Suppressor macrophage (primary cell): ENCODE data around the gene ARHGEF28.

Experiments
- DNase-seq, 4 experiments: peaks; one replicate each; pipeline ENCODE4 v3.0.0-alpha.2; 2020 to 2022

The ARHGEF28 gene

GRCh38 chr5:73865315-73865714 is 239.3 kb downstream of the ARHGEF28 start:
- DNase-seq = no peak

DNA sequence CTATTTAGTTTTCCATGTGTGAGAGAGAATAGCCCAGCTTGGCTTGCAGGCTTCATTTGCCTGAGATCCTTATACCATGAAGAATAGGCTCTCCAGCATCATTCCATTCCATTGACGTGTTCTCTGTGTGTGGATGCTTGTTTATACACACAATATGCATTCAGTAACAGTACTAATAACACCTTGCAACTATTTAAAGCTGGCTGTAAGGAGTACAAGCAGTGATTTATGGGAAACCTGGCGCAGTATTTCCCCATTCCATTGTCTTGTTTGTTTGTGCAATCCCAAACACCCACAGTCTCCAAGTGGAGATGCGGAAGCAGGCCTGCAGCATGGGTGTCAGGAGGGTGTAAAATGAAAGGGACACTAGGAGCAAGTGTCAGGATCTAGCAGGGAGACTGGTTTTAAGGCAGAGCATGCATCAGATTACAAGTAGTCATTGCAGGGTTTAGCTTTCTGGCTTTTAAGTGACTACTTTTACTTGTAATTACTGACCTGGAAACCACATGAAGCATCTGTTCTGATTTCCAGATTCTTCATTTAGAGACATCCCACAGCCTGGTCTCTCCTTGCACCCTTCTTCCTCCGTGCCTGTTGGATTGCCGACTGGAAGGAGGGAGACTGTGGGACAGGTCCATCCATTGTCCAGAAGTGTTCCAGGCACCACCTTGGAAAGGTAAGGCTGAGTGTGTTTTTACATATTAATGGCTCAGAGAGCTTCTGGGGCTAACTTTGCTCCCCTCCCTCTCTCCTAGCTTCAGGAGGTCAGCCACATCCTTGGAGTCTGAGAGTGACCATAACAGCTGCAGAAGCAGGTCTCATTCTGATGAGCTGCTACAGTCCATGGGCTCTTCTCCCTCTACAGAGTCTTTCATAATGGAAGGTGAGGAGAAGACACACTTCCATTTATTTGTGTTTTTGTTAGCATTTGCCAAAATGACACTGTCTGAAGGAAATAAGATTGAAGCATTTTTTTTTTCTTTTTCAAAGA is 241.6 kb downstream of the ARHGEF28 start:
- DNase-seq = peak in 3 of 4 experiments; percentile 28 to 43 (median 28)

GRCh38 chr5:73883646-73884045 is 257.6 kb downstream of the ARHGEF28 start:
- no peak for DNase-seq

DNA sequence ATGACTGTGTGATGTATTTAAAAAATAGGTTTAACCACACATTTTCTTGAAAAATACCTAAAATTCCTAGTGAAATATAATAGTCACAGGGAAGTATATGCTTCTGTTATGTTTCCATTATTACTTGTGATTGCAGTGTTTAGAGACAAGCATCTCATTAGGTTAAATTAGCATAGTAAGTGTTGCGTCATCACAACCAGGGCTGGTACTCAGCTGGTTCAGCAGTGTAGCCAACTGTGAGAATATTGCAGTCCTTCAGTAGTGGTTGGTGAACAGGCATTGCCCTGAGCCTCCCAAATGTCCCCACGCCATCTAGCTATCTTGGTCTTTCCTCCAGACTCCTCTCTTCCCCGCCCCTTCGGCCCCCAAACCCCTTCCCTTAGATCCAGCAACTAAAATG is 261.7 kb downstream of the ARHGEF28 start:
- no peak for DNase-seq

- no peak for DNase-seq
Measured at GRCh38 chr5:73890569-73890968, 264.6 kb downstream of the ARHGEF28 start.

DNA sequence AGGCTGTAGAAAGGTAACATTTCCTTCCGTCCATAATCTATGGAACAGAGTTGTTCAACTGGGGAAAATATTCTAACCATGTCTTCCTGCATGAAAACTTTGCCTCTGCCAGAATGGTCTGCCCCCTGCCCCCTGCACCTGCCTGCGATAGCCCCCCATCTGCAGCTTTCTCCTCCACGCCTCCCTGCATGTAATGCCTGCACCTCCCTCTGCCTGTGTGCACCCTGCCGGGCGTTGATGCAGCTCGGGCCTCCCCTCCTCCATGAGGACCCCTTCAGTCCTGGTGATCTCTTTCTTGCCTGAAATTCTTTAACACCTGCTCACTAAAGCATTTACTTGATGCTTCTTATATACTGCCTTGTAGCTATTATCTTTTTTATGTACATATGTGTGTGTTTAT is 266.2 kb downstream of the ARHGEF28 start:
- no peak for DNase-seq

DNA sequence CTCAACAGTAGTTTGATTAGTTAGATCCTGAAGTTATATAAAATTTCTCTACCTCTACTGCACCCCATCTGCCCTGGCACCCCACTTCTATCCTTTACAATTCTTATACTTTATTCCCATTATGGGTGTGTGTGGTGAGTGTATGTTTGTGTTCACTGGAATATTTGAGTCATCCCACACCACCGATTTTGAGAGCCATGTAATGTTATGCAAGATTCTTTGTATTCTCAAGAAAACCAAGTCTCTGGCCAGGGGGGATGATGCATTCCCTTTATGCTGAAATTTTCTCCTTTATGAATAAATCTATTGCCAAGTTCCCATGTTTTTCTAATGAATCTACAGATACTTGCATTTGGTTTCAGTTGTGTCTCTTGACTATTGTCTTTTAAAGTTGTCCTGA is 266.8 kb downstream of the ARHGEF28 start:
- peak in 1 of 4 experiments; percentile 8 for DNase-seq

- no peak for DNase-seq
Measured at GRCh38 chr5:73893813-73894212, 267.8 kb downstream of the ARHGEF28 start.

- no peak for DNase-seq
Measured at GRCh38 chr5:73894860-73895259, 268.9 kb downstream of the ARHGEF28 start.

GRCh38 chr5:73895471-73895870 is 269.5 kb downstream of the ARHGEF28 start:
- peak in 2 of 4 experiments; percentile 12 to 15 for DNase-seq

- DNase-seq = peak in 2 of 4 experiments; percentile 8 to 14
Measured at GRCh38 chr5:73896097-73896496, 270.1 kb downstream of the ARHGEF28 start.

- no peak for DNase-seq
Measured at GRCh38 chr5:73896668-73897067, 270.7 kb downstream of the ARHGEF28 start.

GRCh38 chr5:73897893-73898292 is 271.9 kb downstream of the ARHGEF28 start:
- no peak for DNase-seq

GRCh38 chr5:73899055-73899454 is 273.1 kb downstream of the ARHGEF28 start:
- DNase-seq = peak in 2 of 4 experiments; percentile 6 to 30

GRCh38 chr5:73899916-73900315 is 273.9 kb downstream of the ARHGEF28 start:
- DNase-seq = no peak

DNA sequence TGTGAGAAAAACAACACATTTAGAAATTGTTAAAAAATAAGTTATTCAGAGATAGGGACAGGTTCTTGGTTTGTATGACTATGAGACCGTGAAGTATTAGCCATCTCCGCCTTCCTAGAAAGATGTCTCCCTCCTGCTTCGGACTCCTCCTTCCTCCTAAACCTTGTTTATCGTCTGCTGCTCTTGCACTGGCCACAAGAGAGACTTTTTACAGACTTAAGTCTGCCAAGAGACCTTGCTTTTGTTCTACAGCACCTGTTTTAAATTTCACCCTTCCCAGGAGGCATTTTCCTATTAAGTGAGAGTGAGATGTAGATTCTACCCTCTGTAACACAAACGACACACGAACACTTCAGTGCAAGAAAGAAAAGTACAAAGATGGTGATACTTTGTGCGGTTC is 274.6 kb downstream of the ARHGEF28 start:
- DNase-seq = no peak

GRCh38 chr5:73901043-73901442 is 275.0 kb downstream of the ARHGEF28 start:
- DNase-seq = no peak

DNA sequence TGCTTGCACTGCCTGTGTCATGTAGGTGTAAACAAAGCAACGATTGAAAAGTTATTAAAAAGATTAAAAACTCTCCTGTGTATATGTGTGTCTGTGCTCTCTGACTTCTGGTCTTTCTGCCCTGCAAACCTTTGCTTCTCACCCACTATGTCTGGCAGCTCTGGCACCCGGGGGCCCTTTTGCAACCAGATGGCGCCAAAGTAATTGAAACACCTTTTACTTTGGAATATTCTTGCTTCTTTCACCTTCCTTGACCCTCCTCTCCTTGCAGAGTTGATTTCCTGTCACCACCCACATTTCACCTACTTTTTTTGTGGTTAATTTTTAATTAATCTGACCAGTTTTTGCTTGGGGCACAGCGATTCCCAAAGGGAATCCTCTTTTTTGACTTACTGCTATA is 275.5 kb downstream of the ARHGEF28 start:
- no peak for DNase-seq

- peak; percentile 56 to 79 (median 71) for DNase-seq
Measured at GRCh38 chr5:73902327-73903051, 276.5 kb downstream of the ARHGEF28 start.

- no peak for DNase-seq
Measured at GRCh38 chr5:73903169-73903568, 277.2 kb downstream of the ARHGEF28 start.

DNA sequence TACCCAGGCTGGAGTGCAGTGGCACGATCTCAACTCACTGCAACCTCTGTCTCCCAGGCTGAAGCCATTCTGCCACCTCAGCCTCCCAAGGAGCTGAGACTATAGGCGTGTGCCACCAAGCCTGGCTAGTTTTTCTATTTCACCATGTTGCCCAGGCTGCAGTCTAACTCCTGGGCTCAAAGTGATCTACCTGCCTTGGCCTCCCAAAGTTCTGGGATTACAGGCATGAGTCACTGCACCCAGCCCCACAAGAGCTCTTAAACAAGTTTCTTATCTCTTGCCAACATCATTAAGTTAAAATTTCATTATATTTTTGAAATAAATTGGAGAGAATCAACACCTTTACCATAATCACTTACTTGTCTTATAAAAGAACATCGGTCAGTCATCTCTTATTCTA is 280.3 kb downstream of the ARHGEF28 start:
- DNase-seq = no peak

GRCh38 chr5:73907164-73907563 is 281.2 kb downstream of the ARHGEF28 start:
- DNase-seq = no peak

DNA sequence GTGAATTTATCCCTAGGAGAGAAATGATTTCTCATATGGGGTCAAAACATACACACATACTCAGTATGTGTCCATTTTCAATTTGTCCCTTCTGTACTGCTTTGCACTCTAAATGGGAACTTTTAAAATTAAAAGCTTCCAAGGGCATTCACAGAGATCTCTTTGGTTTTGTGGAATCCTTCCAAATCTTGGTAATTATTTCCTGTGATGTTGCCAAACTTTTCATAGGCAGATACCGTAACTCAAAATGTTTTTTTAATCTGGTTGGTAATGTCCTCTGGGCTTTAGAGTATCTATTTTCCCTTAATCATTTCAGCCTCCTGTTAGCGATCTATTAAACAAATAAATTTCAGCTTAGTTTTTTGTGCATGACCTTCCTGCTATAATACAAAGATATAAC is 282.4 kb downstream of the ARHGEF28 start:
- DNase-seq = no peak

- DNase-seq = no peak
Measured at GRCh38 chr5:73908846-73909245, 282.9 kb downstream of the ARHGEF28 start.
